Endodermal cell (in vitro differentiated cells): ENCODE data around the gene PLEKHG5. TPM values are rescaled to one million over a fixed set of nuclear protein-coding genes. Genes with fewer than 3 reads are reported as not detected.
A peak's percentile ranks its signal among the peaks of the same experiment; 100 is the strongest.

Experiments used
- DNase-seq: peaks from one replicate; pipeline ENCODE4 v3.0.0-alpha.2; 2017
- H3K27ac ChIP-seq: 2 replicates; pipeline ENCODE4 v1.5.1; 2013; ENCODE audit warnings: mild to moderate bottlenecking, low read depth, low read length, moderate library complexity
- H3K27me3 ChIP-seq: 2 replicates; pipeline ENCODE4 v1.6.1; 2013; ENCODE audit warnings: mild to moderate bottlenecking, low read length, moderate library complexity; ENCODE audit not compliant: insufficient read depth, control insufficient read depth, poor library complexity, severe bottlenecking
- H3K36me3 ChIP-seq: 2 replicates; pipeline ENCODE4 v1.7.0; 2013; ENCODE audit warnings: mild to moderate bottlenecking, low read length, moderate library complexity; ENCODE audit not compliant: control insufficient read depth, insufficient read depth
- H3K4me1 ChIP-seq: one replicate; pipeline ENCODE4 v1.7.0; 2013; ENCODE audit warnings: low read length; ENCODE audit not compliant: control insufficient read depth, insufficient read depth
- H3K4me3 ChIP-seq: 2 replicates; pipeline ENCODE4 v1.5.1; 2013; ENCODE audit warnings: mild to moderate bottlenecking, low read length, moderate library complexity
- H3K9ac ChIP-seq: 2 replicates; pipeline ENCODE4 v1.6.1; 2013; ENCODE audit warnings: mild to moderate bottlenecking, low read length, moderate library complexity; ENCODE audit not compliant: poor library complexity, severe bottlenecking; ENCODE audit errors: extremely low read depth
- H3K9me3 ChIP-seq: 2 replicates; pipeline ENCODE4 v1.6.1; 2013; ENCODE audit warnings: mild to moderate bottlenecking, low read length, moderate library complexity; ENCODE audit not compliant: control insufficient read depth
- H3K27ac Mint-ChIP-seq: 2 replicates; pipeline ENCODE4 v1.8.0; 2020; ENCODE audit warnings: mixed read lengths
- H3K27me3 Mint-ChIP-seq: 2 replicates; pipeline ENCODE4 v1.8.0; 2021; ENCODE audit warnings: mild to moderate bottlenecking, mixed read lengths; ENCODE audit not compliant: insufficient read depth
- H3K36me3 Mint-ChIP-seq: 2 replicates; pipeline ENCODE4 v1.8.0; 2020; ENCODE audit warnings: low read depth, mixed read lengths
- H3K4me1 Mint-ChIP-seq: 2 replicates; pipeline ENCODE4 v1.8.0; 2020; ENCODE audit warnings: mixed read lengths
- H3K4me3 Mint-ChIP-seq: 2 replicates; pipeline ENCODE4 v1.8.0; 2020; ENCODE audit warnings: mild to moderate bottlenecking, moderate library complexity, mixed read lengths
- H3K9me3 Mint-ChIP-seq: 2 replicates; pipeline ENCODE4 v1.8.0; 2020; ENCODE audit warnings: mild to moderate bottlenecking, mixed read lengths
- WGBS, 2 experiments: methylation state at CpG; one replicate each; pipeline versions ENCODE4 v1.1.5 to v1.1.7; 2013; ENCODE audit warnings: missing lambda C conversion rate in 2 of 2, mixed read lengths in 1 of 2; ENCODE audit not compliant: insufficient coverage in 1 of 2, insufficient read length in 1 of 2; 5-methylcytosine and 5-hydroxymethylcytosine counted together
- long read RNA-seq, 4 experiments: library from polyadenylated mRNA in 2 of 4; library from RNA in 1 of 4; library from capped mRNA in 1 of 4; stranded (forward) in 3 of 4; unstranded in 1 of 4; transcript quantifications; one replicate each; pipeline ENCODE4 v2.0.0, GENCODE V29; 2020 to 2021; ENCODE audit warnings: inconsistent platforms in 1 of 4
- polyA plus RNA-seq, 2 experiments: library from polyadenylated mRNA; stranded (reverse); fragments of 50-300 nt; gene quantifications; one replicate each; pipeline ENCODE4 v1.2.3, GENCODE V29; 2013
- total RNA-seq, 2 donors: library from RNA; stranded (reverse); fragmentation: NEBNext Ultra II Directional in 1 of 2; extraction: Animal tissue kit (Norgen Biotek cat#: 25700) in 1 of 2; gene quantifications; 2 replicates in 1 of 2; 3 replicates in 1 of 2; pipeline ENCODE4 v1.2.1, GENCODE V29; 2021
- TF ChIP-seq, protein P1 (sequence below): fragments of 200-600 bp; sonication (generic); conservative IDR thresholded peaks from 2 replicates; pipeline ENCODE4 v1.5.0; 2021; ENCODE audit warnings: antibody characterized with exemption, mild to moderate bottlenecking

Gene PLEKHG5, protein sequence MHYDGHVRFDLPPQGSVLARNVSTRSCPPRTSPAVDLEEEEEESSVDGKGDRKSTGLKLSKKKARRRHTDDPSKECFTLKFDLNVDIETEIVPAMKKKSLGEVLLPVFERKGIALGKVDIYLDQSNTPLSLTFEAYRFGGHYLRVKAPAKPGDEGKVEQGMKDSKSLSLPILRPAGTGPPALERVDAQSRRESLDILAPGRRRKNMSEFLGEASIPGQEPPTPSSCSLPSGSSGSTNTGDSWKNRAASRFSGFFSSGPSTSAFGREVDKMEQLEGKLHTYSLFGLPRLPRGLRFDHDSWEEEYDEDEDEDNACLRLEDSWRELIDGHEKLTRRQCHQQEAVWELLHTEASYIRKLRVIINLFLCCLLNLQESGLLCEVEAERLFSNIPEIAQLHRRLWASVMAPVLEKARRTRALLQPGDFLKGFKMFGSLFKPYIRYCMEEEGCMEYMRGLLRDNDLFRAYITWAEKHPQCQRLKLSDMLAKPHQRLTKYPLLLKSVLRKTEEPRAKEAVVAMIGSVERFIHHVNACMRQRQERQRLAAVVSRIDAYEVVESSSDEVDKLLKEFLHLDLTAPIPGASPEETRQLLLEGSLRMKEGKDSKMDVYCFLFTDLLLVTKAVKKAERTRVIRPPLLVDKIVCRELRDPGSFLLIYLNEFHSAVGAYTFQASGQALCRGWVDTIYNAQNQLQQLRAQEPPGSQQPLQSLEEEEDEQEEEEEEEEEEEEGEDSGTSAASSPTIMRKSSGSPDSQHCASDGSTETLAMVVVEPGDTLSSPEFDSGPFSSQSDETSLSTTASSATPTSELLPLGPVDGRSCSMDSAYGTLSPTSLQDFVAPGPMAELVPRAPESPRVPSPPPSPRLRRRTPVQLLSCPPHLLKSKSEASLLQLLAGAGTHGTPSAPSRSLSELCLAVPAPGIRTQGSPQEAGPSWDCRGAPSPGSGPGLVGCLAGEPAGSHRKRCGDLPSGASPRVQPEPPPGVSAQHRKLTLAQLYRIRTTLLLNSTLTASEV
- 10 to 100 TPM; 32.6 to 38.8 TPM for total RNA-seq
- 34.4 TPM for polyA plus RNA-seq (2013, experiment 1 of 2)
- 29.5 TPM for polyA plus RNA-seq (2013, experiment 2 of 2)
- long read RNA-seq, experiment 1, partial matches to known transcripts: 8 of 10 reads
- long read RNA-seq, experiment 1, other reads (novel, unspliced or antisense): 2 of 10 reads
- long read RNA-seq, experiment 2, full-length matches to known transcripts: 10 of 40 reads
- long read RNA-seq, experiment 2, partial matches to known transcripts: 10 of 40 reads
- long read RNA-seq, experiment 2, other reads (novel, unspliced or antisense): 20 of 40 reads
- long read RNA-seq, experiment 3, full-length matches to known transcripts: 15 of 28 reads
- long read RNA-seq, experiment 3, partial matches to known transcripts: 5 of 28 reads
- long read RNA-seq, experiment 3, other reads (novel, unspliced or antisense): 8 of 28 reads
- long read RNA-seq, experiment 4, partial matches to known transcripts: 1 of 2 reads
- long read RNA-seq, experiment 4, other reads (novel, unspliced or antisense): 1 of 2 reads

DNA sequence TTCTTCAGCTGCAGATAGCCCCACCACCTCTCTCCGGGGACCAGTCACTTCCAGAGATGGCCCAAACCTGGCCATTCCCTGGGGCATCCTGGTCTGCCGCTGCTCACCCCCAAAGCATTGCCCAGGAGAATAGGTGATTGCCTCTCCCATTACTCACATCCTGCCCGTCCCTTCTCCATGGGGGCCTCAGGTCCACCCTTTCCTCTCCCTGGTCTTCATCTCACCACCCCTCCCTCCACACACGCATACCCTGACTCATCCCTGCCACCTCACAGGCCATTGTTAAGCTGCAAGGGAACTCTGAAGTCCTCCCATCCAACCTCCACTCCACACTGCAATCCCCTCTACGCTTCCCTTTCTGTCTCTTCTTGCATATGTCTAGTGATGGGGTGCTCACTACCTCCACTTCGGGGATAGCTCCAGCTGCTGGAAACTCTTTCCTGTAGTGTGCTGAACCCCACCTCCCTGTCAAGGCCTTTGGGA, at the start of gene PLEKHG5:
PLEKHG5 (minus strand) TSS at position 188 of the 483 bp plus-strand sequence. CDS start 14,096 bp downstream, outside the sequence.
- TF ChIP-seq, protein P1, sequence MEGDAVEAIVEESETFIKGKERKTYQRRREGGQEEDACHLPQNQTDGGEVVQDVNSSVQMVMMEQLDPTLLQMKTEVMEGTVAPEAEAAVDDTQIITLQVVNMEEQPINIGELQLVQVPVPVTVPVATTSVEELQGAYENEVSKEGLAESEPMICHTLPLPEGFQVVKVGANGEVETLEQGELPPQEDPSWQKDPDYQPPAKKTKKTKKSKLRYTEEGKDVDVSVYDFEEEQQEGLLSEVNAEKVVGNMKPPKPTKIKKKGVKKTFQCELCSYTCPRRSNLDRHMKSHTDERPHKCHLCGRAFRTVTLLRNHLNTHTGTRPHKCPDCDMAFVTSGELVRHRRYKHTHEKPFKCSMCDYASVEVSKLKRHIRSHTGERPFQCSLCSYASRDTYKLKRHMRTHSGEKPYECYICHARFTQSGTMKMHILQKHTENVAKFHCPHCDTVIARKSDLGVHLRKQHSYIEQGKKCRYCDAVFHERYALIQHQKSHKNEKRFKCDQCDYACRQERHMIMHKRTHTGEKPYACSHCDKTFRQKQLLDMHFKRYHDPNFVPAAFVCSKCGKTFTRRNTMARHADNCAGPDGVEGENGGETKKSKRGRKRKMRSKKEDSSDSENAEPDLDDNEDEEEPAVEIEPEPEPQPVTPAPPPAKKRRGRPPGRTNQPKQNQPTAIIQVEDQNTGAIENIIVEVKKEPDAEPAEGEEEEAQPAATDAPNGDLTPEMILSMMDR: no peak
- H3K4me1 Mint-ChIP-seq: peaks cover 10% of the 10 kb centered on the region
- H3K36me3 Mint-ChIP-seq: no peaks in the 10 kb centered on the region
- peak; percentile 82 for DNase-seq
- peak within 1 kb of the TSS; percentile 40 for H3K27ac Mint-ChIP-seq
- peak within 1 kb of the TSS; percentile 64 for H3K4me3 Mint-ChIP-seq
- Histone ChIP-seq H3K4me1 (peaks cover 2% of the 10 kb centered on the region), H3K27ac (no peak within 1 kb of the TSS), H3K4me3 (peak within 1 kb of the TSS; percentile 86), H3K36me3 (no peaks in the 10 kb centered on the region), H3K27me3 (peaks cover 10% of the 10 kb centered on the region), H3K9ac (peak within 1 kb of the TSS; percentile 51), H3K9me3 (no peaks in the 10 kb centered on the region)
- no peaks in the 10 kb centered on the region for H3K9me3 Mint-ChIP-seq
- peaks cover 19% of the 10 kb centered on the region for H3K27me3 Mint-ChIP-seq
- WGBS, 2 experiments: 62 to 65% methylated on average over 4 to 6 of the region's 6 CpGs

DNA sequence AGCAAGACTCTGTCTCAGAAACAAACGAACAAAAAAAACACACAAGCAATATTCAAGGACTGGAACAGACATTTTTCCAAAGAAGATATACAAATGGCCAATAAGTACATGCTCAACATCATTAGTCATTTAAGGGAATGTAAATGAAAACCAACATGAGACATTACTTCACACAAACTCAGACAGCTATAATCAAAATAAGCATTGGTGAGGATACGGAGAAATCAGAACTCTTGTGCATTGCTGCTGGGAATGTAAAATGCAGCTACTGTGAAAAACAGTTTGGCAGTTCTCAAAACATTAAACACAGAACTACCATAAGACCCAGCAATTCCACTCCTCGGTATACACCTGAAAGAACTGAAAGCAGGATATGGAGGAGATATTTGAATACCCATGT, 47.5 kb upstream of the PLEKHG5 start:
- TF ChIP-seq, protein P1: no peak
- H3K9me3 Mint-ChIP-seq: no peaks in the 10 kb centered on the region
- no peak overlapping the region for H3K4me3 Mint-ChIP-seq
- Histone ChIP-seq H3K4me1 (no peaks in the 10 kb centered on the region), H3K4me3 (no peak overlapping the region), H3K36me3 (peaks cover 54% of the 10 kb centered on the region), H3K27ac (no peak overlapping the region), H3K9ac (no peak overlapping the region), H3K9me3 (no peaks in the 10 kb centered on the region), H3K27me3 (no peaks in the 10 kb centered on the region)
- H3K4me1 Mint-ChIP-seq: peaks cover 7% of the 10 kb centered on the region
- no peaks in the 10 kb centered on the region for H3K27me3 Mint-ChIP-seq
- DNase-seq: no peak
- H3K36me3 Mint-ChIP-seq: peaks cover 45% of the 10 kb centered on the region
- H3K27ac Mint-ChIP-seq: no peak overlapping the region
- 33 to 82% methylated on average over 1 to 3 of the region's 3 CpGs for WGBS, 2 experiments
